Measurements from ENCODE around the gene ZNF366.

The ZNF366 gene

DNA sequence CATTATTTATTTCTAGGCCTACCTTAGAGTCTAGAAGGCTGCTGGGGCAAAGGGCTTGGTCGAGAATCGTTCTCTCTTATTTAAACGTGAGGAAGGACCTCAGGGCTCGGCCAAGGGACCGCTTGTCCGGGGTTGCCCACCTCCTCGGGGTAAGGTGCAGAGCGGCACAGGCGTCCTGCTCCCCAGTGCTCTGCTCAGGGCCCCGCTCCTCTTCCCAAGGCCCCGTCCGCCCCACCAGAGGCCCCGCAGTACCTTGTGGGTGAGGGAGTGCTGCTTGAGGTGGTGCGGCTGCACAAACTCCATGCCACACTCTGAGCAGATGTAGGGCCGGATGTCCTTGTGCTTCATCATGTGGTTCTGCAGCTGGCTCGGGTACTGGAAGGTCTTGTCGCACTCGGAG, 47.3 kb downstream of the ZNF366 start (continued):
- TF ChIP-seq, protein P1, sequence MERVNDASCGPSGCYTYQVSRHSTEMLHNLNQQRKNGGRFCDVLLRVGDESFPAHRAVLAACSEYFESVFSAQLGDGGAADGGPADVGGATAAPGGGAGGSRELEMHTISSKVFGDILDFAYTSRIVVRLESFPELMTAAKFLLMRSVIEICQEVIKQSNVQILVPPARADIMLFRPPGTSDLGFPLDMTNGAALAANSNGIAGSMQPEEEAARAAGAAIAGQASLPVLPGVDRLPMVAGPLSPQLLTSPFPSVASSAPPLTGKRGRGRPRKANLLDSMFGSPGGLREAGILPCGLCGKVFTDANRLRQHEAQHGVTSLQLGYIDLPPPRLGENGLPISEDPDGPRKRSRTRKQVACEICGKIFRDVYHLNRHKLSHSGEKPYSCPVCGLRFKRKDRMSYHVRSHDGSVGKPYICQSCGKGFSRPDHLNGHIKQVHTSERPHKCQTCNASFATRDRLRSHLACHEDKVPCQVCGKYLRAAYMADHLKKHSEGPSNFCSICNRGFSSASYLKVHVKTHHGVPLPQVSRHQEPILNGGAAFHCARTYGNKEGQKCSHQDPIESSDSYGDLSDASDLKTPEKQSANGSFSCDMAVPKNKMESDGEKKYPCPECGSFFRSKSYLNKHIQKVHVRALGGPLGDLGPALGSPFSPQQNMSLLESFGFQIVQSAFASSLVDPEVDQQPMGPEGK (CRISPR knock-in tag; IDR thresholded peaks at IDR 0.05; ENCODE audit: borderline replicate concordance), result no peak
- TF ChIP-seq ISL1 (CRISPR knock-in tag; IDR thresholded peaks at IDR 0.05) (no peak), CSDC2 (CRISPR knock-in tag; IDR thresholded peaks at IDR 0.05) (no peak), ZNF70 (CRISPR knock-in tag; IDR thresholded peaks at IDR 0.05) (no peak), ZC3H10 (CRISPR knock-in tag; IDR thresholded peaks at IDR 0.05) (no peak), TCF4 (CRISPR knock-in tag; IDR thresholded peaks at IDR 0.05; ENCODE audit: borderline replicate concordance) (no peak), ZNF8 (CRISPR knock-in tag; IDR thresholded peaks at IDR 0.05) (no peak), ARNTL (CRISPR knock-in tag; IDR thresholded peaks at IDR 0.05; ENCODE audit: borderline replicate concordance, low read depth) (no peak), RARB (CRISPR knock-in tag; IDR thresholded peaks at IDR 0.05) (no peak), ZFP30 (CRISPR knock-in tag; IDR thresholded peaks at IDR 0.05) (no peak), ZNF565 (CRISPR knock-in tag; conservative IDR thresholded peaks at IDR 0.05; ENCODE audit: low read depth) (no peak)
- TF ChIP-seq, protein P2, sequence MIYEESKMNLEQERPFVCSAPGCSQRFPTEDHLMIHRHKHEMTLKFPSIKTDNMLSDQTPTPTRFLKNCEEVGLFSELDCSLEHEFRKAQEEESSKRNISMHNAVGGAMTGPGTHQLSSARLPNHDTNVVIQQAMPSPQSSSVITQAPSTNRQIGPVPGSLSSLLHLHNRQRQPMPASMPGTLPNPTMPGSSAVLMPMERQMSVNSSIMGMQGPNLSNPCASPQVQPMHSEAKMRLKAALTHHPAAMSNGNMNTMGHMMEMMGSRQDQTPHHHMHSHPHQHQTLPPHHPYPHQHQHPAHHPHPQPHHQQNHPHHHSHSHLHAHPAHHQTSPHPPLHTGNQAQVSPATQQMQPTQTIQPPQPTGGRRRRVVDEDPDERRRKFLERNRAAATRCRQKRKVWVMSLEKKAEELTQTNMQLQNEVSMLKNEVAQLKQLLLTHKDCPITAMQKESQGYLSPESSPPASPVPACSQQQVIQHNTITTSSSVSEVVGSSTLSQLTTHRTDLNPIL (CRISPR knock-in tag; IDR thresholded peaks at IDR 0.05; ENCODE audit: low read depth), result no peak

DNA sequence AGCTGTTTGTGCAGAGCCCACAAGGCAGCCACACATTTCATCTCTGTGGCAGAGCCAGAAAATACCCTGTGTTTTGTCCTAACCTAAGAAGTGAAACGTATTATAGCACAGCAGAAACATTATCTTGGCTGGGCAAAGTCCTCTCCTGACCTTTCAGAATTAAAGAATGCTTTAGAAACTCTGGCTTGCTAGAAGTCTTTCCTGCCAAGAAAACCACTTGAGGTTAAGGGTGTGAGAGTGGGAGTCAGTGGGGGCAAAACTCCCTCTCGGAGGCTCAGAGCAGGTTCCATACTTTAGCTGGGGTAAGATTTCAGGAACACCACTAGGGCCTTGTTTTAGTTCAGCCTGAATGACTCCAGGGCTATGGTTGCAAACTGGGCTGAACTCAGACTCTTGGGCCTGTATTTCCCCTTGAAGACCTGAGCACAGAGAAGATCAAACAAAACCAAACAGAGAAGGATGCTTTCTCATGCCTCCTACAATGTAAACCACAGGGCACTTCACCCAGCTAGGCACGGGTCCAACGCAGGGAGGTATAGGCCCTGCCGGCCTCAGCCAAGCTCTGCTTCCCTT, 48.0 kb downstream of the ZNF366 start:
- TF ChIP-seq, protein P3, sequence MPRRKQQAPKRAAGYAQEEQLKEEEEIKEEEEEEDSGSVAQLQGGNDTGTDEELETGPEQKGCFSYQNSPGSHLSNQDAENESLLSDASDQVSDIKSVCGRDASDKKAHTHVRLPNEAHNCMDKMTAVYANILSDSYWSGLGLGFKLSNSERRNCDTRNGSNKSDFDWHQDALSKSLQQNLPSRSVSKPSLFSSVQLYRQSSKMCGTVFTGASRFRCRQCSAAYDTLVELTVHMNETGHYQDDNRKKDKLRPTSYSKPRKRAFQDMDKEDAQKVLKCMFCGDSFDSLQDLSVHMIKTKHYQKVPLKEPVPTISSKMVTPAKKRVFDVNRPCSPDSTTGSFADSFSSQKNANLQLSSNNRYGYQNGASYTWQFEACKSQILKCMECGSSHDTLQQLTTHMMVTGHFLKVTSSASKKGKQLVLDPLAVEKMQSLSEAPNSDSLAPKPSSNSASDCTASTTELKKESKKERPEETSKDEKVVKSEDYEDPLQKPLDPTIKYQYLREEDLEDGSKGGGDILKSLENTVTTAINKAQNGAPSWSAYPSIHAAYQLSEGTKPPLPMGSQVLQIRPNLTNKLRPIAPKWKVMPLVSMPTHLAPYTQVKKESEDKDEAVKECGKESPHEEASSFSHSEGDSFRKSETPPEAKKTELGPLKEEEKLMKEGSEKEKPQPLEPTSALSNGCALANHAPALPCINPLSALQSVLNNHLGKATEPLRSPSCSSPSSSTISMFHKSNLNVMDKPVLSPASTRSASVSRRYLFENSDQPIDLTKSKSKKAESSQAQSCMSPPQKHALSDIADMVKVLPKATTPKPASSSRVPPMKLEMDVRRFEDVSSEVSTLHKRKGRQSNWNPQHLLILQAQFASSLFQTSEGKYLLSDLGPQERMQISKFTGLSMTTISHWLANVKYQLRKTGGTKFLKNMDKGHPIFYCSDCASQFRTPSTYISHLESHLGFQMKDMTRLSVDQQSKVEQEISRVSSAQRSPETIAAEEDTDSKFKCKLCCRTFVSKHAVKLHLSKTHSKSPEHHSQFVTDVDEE (CRISPR knock-in tag; IDR thresholded peaks at IDR 0.05), result no peak
- TF ChIP-seq, protein P1 (CRISPR knock-in tag; IDR thresholded peaks at IDR 0.05; ENCODE audit: borderline replicate concordance), result no peak
- TF ChIP-seq, protein P4, sequence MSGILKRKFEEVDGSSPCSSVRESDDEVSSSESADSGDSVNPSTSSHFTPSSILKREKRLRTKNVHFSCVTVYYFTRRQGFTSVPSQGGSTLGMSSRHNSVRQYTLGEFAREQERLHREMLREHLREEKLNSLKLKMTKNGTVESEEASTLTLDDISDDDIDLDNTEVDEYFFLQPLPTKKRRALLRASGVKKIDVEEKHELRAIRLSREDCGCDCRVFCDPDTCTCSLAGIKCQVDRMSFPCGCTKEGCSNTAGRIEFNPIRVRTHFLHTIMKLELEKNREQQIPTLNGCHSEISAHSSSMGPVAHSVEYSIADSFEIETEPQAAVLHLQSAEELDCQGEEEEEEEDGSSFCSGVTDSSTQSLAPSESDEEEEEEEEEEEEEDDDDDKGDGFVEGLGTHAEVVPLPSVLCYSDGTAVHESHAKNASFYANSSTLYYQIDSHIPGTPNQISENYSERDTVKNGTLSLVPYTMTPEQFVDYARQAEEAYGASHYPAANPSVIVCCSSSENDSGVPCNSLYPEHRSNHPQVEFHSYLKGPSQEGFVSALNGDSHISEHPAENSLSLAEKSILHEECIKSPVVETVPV (CRISPR knock-in tag; IDR thresholded peaks at IDR 0.05), result no peak
- TF ChIP-seq OSR1 (CRISPR knock-in tag; IDR thresholded peaks at IDR 0.05) (no peak), SNAI2 (CRISPR knock-in tag; IDR thresholded peaks at IDR 0.05) (no peak), TOX (CRISPR knock-in tag; IDR thresholded peaks at IDR 0.05; ENCODE audit: borderline replicate concordance) (no peak), BACH2 (CRISPR knock-in tag; IDR thresholded peaks at IDR 0.05; ENCODE audit: borderline replicate concordance) (no peak), ZNF70 (CRISPR knock-in tag; IDR thresholded peaks at IDR 0.05) (no peak), POU6F1 (CRISPR knock-in tag; IDR thresholded peaks at IDR 0.05; ENCODE audit: borderline replicate concordance, low read depth) (no peak), ARNTL (CRISPR knock-in tag; IDR thresholded peaks at IDR 0.05; ENCODE audit: borderline replicate concordance, low read depth) (no peak)
- ATAC-seq, result no peak

Measured in SK-N-SH treated with all-trans-retinoic acid at 6 μM for 48 hours (cell line).